MM.1S (cell line): Measurements from ENCODE around the gene KIAA0930.

Experiments used
- DNase-seq: peaks from one replicate; pipeline ENCODE4 v3.0.0-alpha.2; 2015
- H2AFZ ChIP-seq: fragments of 300-600 bp; sonication (generic); 2 replicates; pipeline ENCODE4 v1.6.0; 2016; ENCODE audit warnings: antibody characterized with exemption, low read length
- H3F3A ChIP-seq: fragments of 300-600 bp; sonication (generic); 2 replicates; pipeline ENCODE4 v1.6.1; 2016; ENCODE audit warnings: mild to moderate bottlenecking, antibody characterized with exemption, low read length, moderate library complexity, mixed read lengths; ENCODE audit not compliant: insufficient read depth
- H3K27ac ChIP-seq: fragments of 300-600 bp; sonication (generic); 2 replicates; pipeline ENCODE4 v1.5.1; 2016; ENCODE audit warnings: mild to moderate bottlenecking, low read length
- H3K27me3 ChIP-seq: fragments of 300-600 bp; sonication (generic); replicated peaks from 2 replicates; pipeline ENCODE4 v1.6.0; 2016; ENCODE audit warnings: low read length; ENCODE audit not compliant: insufficient read depth
- H3K36me3 ChIP-seq: fragments of 300-600 bp; sonication (generic); replicated peaks from 2 replicates; pipeline ENCODE4 v1.6.1; 2016; ENCODE audit warnings: mild to moderate bottlenecking, low read length, mixed read lengths; ENCODE audit not compliant: insufficient read depth
- H3K4me1 ChIP-seq: fragments of 300-600 bp; sonication (generic); 2 replicates; pipeline ENCODE4 v1.6.1; 2016; ENCODE audit warnings: low read length, mixed read lengths
- H3K4me2 ChIP-seq: fragments of 300-600 bp; sonication (generic); 2 replicates; pipeline ENCODE4 v1.6.0; 2016; ENCODE audit warnings: low read depth, low read length
- H3K4me3 ChIP-seq: fragments of 300-600 bp; sonication (generic); 2 replicates; pipeline ENCODE4 v1.5.1; 2016; ENCODE audit warnings: low read length, mixed read lengths
- H3K79me2 ChIP-seq: fragments of 300-600 bp; sonication (generic); 2 replicates; pipeline ENCODE4 v1.6.1; 2016; ENCODE audit warnings: mixed run types, low read length, mixed read lengths
- H3K9ac ChIP-seq: fragments of 300-600 bp; sonication (generic); 2 replicates; pipeline ENCODE4 v1.6.1; 2016; ENCODE audit warnings: low read length, mixed read lengths
- H3K9me2 ChIP-seq: fragments of 300-600 bp; sonication (generic); replicated peaks from 2 replicates; pipeline ENCODE4 v1.6.1; 2016; ENCODE audit warnings: mild to moderate bottlenecking, low read length, mixed read lengths; ENCODE audit not compliant: insufficient read depth
- H3K9me3 ChIP-seq: fragments of 300-600 bp; sonication (generic); replicated peaks from 2 replicates; pipeline ENCODE4 v1.6.1; 2016; ENCODE audit warnings: mild to moderate bottlenecking, low read length, mixed read lengths; ENCODE audit not compliant: insufficient read depth
- H4K20me1 ChIP-seq: fragments of 300-600 bp; sonication (generic); 2 replicates; pipeline ENCODE4 v1.6.1; 2016; ENCODE audit warnings: mild to moderate bottlenecking, low read length, moderate library complexity, mixed read lengths; ENCODE audit not compliant: insufficient read depth
- EZH2 ChIP-seq: fragments of 300-600 bp; sonication (generic); optimal IDR thresholded peaks from 2 replicates; pipeline ENCODE3; 2017; ENCODE audit warnings: low read depth, mild to moderate bottlenecking, antibody characterized with exemption, low read length, mixed read lengths
- EZH2phosphoT487 ChIP-seq: fragments of 300-600 bp; sonication (generic); IDR thresholded peaks from 2 replicates; pipeline ENCODE4 v1.6.1; 2018; ENCODE audit warnings: antibody characterized with exemption, low read length
- TF ChIP-seq, protein P1 (sequence below): fragments of 300-600 bp; sonication (generic); IDR thresholded peaks from 2 replicates; pipeline ENCODE4 v1.5.1; 2016; ENCODE audit warnings: antibody characterized with exemption, low read length, mixed read lengths

Gene KIAA0930

DNA sequence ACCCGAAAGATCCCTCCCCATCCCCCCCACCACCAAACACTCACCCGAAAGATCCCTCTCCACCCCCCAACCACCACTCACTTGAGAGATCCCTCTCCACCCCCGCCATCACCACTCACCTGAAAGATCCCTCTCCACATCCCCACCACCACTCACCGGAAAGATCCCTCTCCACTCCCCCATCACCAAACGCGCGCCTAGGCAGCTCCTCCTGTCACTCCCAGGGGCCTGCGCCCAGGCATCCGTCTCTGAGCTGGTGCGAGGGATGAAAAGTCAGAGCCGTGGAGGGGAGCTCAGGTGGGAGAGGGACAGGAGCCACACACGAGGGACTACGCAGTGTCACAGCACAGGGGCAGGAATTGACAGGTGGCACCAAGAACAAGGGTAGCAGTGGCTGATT is 11.5 kb downstream of the KIAA0930 start:
- no peaks in the 10 kb centered on the region for H3K36me3 ChIP-seq
- no peaks in the 10 kb centered on the region for H3K9me2 ChIP-seq
- 0 out of 2 replicates have a peak, but pooled peaks cover 4% of the 10 kb centered on the region for H4K20me1 ChIP-seq
- no peak for TF ChIP-seq EZH2
- TF ChIP-seq, protein P1, sequence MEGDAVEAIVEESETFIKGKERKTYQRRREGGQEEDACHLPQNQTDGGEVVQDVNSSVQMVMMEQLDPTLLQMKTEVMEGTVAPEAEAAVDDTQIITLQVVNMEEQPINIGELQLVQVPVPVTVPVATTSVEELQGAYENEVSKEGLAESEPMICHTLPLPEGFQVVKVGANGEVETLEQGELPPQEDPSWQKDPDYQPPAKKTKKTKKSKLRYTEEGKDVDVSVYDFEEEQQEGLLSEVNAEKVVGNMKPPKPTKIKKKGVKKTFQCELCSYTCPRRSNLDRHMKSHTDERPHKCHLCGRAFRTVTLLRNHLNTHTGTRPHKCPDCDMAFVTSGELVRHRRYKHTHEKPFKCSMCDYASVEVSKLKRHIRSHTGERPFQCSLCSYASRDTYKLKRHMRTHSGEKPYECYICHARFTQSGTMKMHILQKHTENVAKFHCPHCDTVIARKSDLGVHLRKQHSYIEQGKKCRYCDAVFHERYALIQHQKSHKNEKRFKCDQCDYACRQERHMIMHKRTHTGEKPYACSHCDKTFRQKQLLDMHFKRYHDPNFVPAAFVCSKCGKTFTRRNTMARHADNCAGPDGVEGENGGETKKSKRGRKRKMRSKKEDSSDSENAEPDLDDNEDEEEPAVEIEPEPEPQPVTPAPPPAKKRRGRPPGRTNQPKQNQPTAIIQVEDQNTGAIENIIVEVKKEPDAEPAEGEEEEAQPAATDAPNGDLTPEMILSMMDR = no peak
- no peak for TF ChIP-seq EZH2phosphoT487
- H3K9me3 ChIP-seq = no peaks in the 10 kb centered on the region
- peaks cover 6% of the 10 kb centered on the region for H3K4me1 ChIP-seq
- no peaks in the 10 kb centered on the region for H3F3A ChIP-seq
- no peak overlapping the region for H2AFZ ChIP-seq
- H3K4me2 ChIP-seq = no peak overlapping the region
- no peak overlapping the region for H3K9ac ChIP-seq
- no peak overlapping the region for H3K27ac ChIP-seq
- DNase-seq = no peak
- H3K4me3 ChIP-seq = no peak overlapping the region
- H3K79me2 ChIP-seq = peaks cover 92% of the 10 kb centered on the region
- no peaks in the 10 kb centered on the region for H3K27me3 ChIP-seq

DNA sequence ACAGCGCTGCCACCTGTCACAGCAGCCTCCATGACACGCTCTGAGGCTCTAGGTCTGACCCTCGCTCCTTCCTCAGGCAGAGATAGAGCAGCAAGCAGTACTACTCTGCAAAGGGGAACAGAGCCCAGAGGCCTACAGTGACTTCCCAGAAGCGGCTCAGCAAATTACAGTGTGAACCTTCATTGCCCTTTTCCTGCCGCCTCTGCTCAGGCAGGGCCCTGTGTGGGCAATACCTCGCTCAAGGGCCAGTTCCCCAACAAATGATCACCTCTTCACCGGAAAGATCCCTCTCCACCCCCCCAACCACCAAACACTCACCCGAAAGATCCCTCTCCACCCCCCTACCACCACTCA is 12.3 kb downstream of the KIAA0930 start:
- H2AFZ ChIP-seq = no peak overlapping the region
- TF ChIP-seq, protein P1 = no peak
- no peak for TF ChIP-seq EZH2
- no peak for TF ChIP-seq EZH2phosphoT487
- no peaks in the 10 kb centered on the region for H3K27me3 ChIP-seq
- H3F3A ChIP-seq = no peaks in the 10 kb centered on the region
- peaks cover 92% of the 10 kb centered on the region for H3K79me2 ChIP-seq
- no peaks in the 10 kb centered on the region for H3K36me3 ChIP-seq
- no peak overlapping the region for H3K4me2 ChIP-seq
- no peak overlapping the region for H3K4me3 ChIP-seq
- no peak overlapping the region for H3K9ac ChIP-seq
- no peak overlapping the region for H3K27ac ChIP-seq
- no peak for DNase-seq
- peaks cover 4% of the 10 kb centered on the region; the same call in 1 of the 2 replicates for H4K20me1 ChIP-seq
- no peaks in the 10 kb centered on the region for H3K9me2 ChIP-seq
- H3K9me3 ChIP-seq = no peaks in the 10 kb centered on the region
- H3K4me1 ChIP-seq = no peaks in the 10 kb centered on the region

DNA sequence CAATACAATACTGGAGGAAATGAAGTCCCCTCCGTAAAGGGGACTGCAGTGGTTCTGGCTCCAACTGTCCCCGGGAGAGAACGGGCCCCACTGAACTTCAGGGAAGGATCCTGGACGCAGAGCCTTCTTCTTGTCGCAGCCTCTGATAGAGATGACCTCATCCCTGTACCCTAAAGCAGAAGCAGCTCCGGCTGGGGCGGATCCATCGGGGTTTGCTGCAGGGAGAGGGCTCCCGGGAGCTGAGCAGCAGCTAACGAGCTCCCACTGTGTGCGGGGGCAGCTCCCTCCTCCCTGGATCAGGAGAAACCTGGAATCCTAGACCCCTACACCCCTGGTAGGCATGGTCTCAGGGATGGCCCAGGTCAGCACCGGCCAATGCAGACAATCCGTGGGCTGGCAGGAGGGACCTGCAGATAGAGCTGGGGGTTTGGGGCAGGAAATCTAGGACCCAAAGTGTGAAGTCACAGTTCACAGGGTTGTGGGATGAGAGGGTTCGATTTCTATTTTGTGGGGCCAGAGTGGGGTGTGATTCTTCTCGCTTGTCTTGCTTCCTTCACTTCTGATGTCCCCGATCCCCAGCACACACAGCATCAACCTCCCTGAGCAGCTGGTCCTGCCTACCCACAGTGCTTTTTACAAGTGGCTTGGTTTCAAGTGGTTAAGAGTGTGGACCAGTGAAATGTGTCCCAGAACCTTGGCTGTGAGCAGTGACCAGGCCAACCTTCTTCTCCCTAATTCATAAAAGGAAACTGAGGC is 12.9 kb downstream of the KIAA0930 start:
- TF ChIP-seq EZH2phosphoT487 (no peak), EZH2 (no peak)
- TF ChIP-seq, protein P1 = no peak
- H3K27me3 ChIP-seq = no peaks in the 10 kb centered on the region
- no peak overlapping the region for H3K27ac ChIP-seq
- no peak overlapping the region for H3K4me2 ChIP-seq
- no peak overlapping the region for H2AFZ ChIP-seq
- H3K9me3 ChIP-seq = no peaks in the 10 kb centered on the region
- peaks cover 92% of the 10 kb centered on the region for H3K79me2 ChIP-seq
- H3K9me2 ChIP-seq = no peaks in the 10 kb centered on the region
- peaks cover 7% of the 10 kb centered on the region; the same call in 1 of the 2 replicates for H4K20me1 ChIP-seq
- no peak overlapping the region for H3K4me3 ChIP-seq
- H3K9ac ChIP-seq = no peak overlapping the region
- H3K36me3 ChIP-seq = no peaks in the 10 kb centered on the region
- H3K4me1 ChIP-seq = no peaks in the 10 kb centered on the region
- no peak for DNase-seq
- no peaks in the 10 kb centered on the region for H3F3A ChIP-seq
